OCI-LY3 (cell line): ENCODE data around the gene SHMT2.

Experiments used
- H2AFZ ChIP-seq: fragments of 200-600, 300-600 bp; shearing (Covaris generic); 2 replicates; pipeline ENCODE4 v1.6.0; 2014; ENCODE audit warnings: antibody characterized with exemption, low read depth, low read length
- H3K27ac ChIP-seq: fragments of 200-600, 300-600 bp; sonication (generic); 2 replicates; pipeline ENCODE4 v1.5.1; 2014; ENCODE audit warnings: mild to moderate bottlenecking, low read length, moderate library complexity, mixed read lengths
- H3K27me3 ChIP-seq: fragments of 200-600, 300-600 bp; sonication (generic); 2 replicates; pipeline ENCODE4 v1.6.1; 2014; ENCODE audit warnings: low read depth, low read length, mixed read lengths
- H3K36me3 ChIP-seq: fragments of 200-600, 300-600 bp; sonication (generic); replicated peaks from 2 replicates; pipeline ENCODE3; 2014; ENCODE audit warnings: low read depth, low read length, mixed read lengths
- H3K4me1 ChIP-seq: fragments of 300-600, 200-600 bp; sonication (generic); 2 replicates; pipeline ENCODE4 v1.6.1; 2014; ENCODE audit warnings: low read length, mixed read lengths
- H3K4me2 ChIP-seq: fragments of 200-600, 300-600 bp; sonication (generic); 2 replicates; pipeline ENCODE4 v1.6.1; 2014; ENCODE audit warnings: low read length, mixed read lengths
- H3K4me3 ChIP-seq: fragments of 300-600, 200-600 bp; sonication (generic); 2 replicates; pipeline ENCODE4 v1.5.1; 2014; ENCODE audit warnings: antibody characterized with exemption, mild to moderate bottlenecking, low read length, moderate library complexity
- H3K79me2 ChIP-seq: fragments of 300-600, 200-600 bp; shearing (Covaris generic); 2 replicates; pipeline ENCODE4 v1.6.1; 2014; ENCODE audit warnings: mild to moderate bottlenecking, low read length, mixed read lengths
- H3K9ac ChIP-seq: fragments of 300-600, 200-600 bp; shearing (Covaris generic); 2 replicates; pipeline ENCODE4 v1.6.0; 2014; ENCODE audit warnings: mild to moderate bottlenecking, low read length, moderate library complexity
- H3K9me3 ChIP-seq: fragments of 200-600, 300-600 bp; shearing (Covaris generic); 2 replicates; pipeline ENCODE4 v1.6.1; 2014; ENCODE audit warnings: low read length, mixed read lengths; ENCODE audit not compliant: insufficient read depth
- H4K20me1 ChIP-seq: fragments of 200-600, 300-600 bp; sonication (generic); 2 replicates; pipeline ENCODE4 v1.6.1; 2016; ENCODE audit warnings: low read length, mixed read lengths; ENCODE audit not compliant: insufficient read depth
- EZH2phosphoT487 ChIP-seq: fragments of 200-600 bp; shearing (Covaris generic); IDR thresholded peaks from 2 replicates; pipeline ENCODE4 v1.6.1; 2018; ENCODE audit warnings: antibody characterized with exemption, mixed run types, low read depth
- TF ChIP-seq, protein P1 (sequence below): fragments of 200-600, 300-600 bp; sonication (generic); IDR thresholded peaks from 2 replicates; pipeline ENCODE4 v1.5.1; 2014; ENCODE audit warnings: antibody characterized with exemption, low read length, low read depth

The SHMT2 gene

DNA sequence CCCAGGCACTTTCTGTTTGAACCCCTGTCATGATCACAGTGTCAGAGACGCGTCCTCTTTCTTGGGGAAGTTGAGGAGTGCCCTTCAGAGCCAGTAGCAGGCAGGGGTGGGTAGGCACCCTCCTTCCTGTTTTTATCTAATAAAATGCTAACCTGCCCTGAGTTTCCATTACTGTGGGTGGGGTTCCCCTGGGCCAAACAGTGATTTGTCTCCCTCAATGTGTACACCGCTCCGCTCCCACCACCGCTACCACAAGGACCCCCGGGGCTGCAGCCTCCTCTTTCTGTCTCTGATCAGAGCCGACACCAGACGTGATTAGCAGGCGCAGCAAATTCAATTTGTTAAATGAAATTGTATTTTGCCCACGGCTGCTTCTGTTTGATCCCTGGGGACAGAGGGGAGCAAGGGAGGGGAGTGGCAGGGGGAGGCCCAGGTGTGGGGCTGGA, 5.1 kb downstream of the SHMT2 start:
- no peak overlapping the region for H2AFZ ChIP-seq
- H3K9ac ChIP-seq = no peak overlapping the region
- H3K4me1 ChIP-seq = peaks cover 18% of the 10 kb centered on the region
- no peak overlapping the region for H3K4me2 ChIP-seq
- peaks cover 47% of the 10 kb centered on the region for H3K36me3 ChIP-seq
- 0 out of 2 replicates have a peak, but pooled peaks cover 4% of the 10 kb centered on the region for H3K27me3 ChIP-seq
- TF ChIP-seq, protein P1, sequence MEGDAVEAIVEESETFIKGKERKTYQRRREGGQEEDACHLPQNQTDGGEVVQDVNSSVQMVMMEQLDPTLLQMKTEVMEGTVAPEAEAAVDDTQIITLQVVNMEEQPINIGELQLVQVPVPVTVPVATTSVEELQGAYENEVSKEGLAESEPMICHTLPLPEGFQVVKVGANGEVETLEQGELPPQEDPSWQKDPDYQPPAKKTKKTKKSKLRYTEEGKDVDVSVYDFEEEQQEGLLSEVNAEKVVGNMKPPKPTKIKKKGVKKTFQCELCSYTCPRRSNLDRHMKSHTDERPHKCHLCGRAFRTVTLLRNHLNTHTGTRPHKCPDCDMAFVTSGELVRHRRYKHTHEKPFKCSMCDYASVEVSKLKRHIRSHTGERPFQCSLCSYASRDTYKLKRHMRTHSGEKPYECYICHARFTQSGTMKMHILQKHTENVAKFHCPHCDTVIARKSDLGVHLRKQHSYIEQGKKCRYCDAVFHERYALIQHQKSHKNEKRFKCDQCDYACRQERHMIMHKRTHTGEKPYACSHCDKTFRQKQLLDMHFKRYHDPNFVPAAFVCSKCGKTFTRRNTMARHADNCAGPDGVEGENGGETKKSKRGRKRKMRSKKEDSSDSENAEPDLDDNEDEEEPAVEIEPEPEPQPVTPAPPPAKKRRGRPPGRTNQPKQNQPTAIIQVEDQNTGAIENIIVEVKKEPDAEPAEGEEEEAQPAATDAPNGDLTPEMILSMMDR = no peak
- H3K4me3 ChIP-seq = no peak overlapping the region
- H4K20me1 ChIP-seq = peaks cover 17% of the 10 kb centered on the region
- no peak overlapping the region for H3K27ac ChIP-seq
- peaks cover 27% of the 10 kb centered on the region for H3K79me2 ChIP-seq
- H3K9me3 ChIP-seq = no peaks in the 10 kb centered on the region

DNA sequence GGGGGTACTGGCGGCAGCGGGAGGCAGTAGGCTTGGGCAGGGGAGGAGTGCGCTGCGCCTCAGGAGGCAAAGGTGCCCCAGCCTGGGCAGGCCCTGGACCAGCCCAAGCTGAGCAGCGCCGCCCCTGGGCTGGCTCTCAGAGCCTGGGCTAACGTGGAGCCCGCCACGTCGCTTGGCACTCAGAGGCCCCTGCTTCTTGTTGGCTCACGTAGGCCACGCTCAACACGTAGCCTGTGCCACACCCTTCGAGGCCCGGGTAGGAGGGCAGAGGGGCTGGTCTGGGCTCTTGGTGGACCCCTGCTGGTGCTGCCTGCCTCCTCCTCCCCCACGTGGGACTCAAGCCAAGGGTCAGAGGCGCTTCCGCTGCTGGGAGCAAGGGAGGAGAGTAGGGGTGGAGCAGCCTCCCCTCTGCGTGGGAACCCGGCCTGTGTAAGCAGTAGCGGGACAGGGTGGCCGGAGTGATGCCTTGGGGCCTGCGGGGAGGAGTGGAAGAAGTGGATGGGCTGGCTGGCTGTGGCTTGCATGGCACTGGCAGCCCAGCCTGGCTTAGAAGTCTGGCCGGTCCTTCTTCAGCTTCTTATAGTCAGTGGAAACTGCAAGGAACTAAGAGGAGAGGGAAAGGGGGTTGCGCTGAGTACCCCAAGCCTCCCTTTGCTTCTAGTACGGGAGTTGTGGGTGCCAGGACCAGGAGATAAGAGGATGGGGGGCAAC, 5.7 kb downstream of the SHMT2 start:
- Histone ChIP-seq H3K27me3 (0 out of 2 replicates have a peak, but pooled peaks cover 4% of the 10 kb centered on the region), H3K9ac (no peak overlapping the region), H3K36me3 (peaks cover 46% of the 10 kb centered on the region), H3K9me3 (no peaks in the 10 kb centered on the region), H3K27ac (no peak overlapping the region), H2AFZ (no peak overlapping the region), H4K20me1 (peaks cover 17% of the 10 kb centered on the region), H3K4me2 (no peak overlapping the region), H3K4me3 (no peak overlapping the region), H3K79me2 (peaks cover 22% of the 10 kb centered on the region), H3K4me1 (peaks cover 18% of the 10 kb centered on the region)
- TF ChIP-seq, protein P1 = no peak
- TF ChIP-seq EZH2phosphoT487 = no peak

DNA sequence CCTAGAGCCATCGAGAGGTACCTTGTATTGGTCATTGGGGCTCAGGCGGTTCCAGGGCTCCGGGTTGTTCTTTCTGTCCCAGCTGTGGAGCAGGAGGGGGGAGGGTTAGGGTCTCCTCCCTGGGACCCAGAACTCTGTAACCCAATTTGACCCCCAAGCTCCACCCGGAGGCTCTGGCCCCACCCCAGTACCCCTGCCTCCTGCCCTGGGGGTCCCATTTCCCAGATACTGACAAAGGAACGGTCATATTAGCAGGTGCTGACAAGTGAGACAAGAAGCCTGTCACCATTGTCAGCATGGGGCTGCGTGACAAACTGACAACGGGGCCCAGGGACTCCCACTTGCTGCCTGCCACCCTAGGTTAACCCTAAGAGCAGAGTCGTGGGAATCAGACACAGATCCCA, 6.2 kb downstream of the SHMT2 start:
- H3K9ac ChIP-seq = no peak overlapping the region
- H3K36me3 ChIP-seq = peaks cover 41% of the 10 kb centered on the region
- peaks cover 16% of the 10 kb centered on the region for H3K4me1 ChIP-seq
- H3K79me2 ChIP-seq = peaks cover 16% of the 10 kb centered on the region
- no peak overlapping the region for H2AFZ ChIP-seq
- peaks cover 5% of the 10 kb centered on the region for H3K27me3 ChIP-seq
- no peak overlapping the region for H3K27ac ChIP-seq
- H4K20me1 ChIP-seq = peaks cover 13% of the 10 kb centered on the region
- H3K9me3 ChIP-seq = no peaks in the 10 kb centered on the region
- H3K4me3 ChIP-seq = no peak overlapping the region
- TF ChIP-seq, protein P1 = no peak
- TF ChIP-seq EZH2phosphoT487 = no peak
- no peak overlapping the region for H3K4me2 ChIP-seq

DNA sequence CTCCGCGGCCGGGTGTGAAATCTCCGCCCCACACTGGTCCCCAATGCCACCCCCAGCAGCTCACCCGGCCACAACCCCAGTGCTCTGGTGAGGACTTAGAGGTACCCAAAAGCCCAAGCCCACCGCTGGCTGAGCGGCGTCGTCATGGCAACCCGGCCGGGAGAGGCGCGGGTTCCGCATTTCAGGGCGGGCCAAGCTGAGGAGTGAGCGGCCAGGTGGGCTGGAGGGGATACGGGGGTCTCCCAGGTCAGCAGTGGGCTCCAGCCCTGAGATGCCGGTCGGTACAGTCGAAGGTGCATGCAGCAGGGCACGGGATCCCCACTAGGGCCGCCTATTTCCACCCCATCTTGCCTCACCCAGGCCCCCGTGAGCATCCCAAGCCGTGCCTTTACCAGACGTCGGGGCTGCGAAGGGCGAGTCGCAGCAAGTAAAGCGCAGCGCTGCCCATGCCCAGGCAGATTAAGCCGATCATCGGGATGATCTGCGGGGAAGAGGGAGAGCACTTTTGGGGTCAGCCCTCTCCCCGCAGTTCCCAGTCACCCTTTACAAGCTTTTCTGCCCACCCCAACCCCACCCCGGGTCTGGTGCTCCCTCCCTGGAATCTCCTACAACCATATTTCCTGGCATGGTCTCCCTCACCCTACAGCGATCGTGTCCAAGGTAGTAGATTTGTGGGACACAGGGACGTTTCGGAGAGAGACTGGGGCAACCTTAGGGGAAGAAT, 6.9 kb downstream of the SHMT2 start:
- no peaks in the 10 kb centered on the region for H3K9me3 ChIP-seq
- TF ChIP-seq, protein P1 = no peak
- no peak for TF ChIP-seq EZH2phosphoT487
- H3K4me2 ChIP-seq = no peak overlapping the region
- H3K79me2 ChIP-seq = peaks cover 10% of the 10 kb centered on the region
- H3K4me3 ChIP-seq = no peak overlapping the region
- H3K27me3 ChIP-seq = peaks cover 11% of the 10 kb centered on the region
- peaks cover 34% of the 10 kb centered on the region for H3K36me3 ChIP-seq
- H4K20me1 ChIP-seq = peaks cover 6% of the 10 kb centered on the region; the same call in 1 of the 2 replicates
- H3K9ac ChIP-seq = no peak overlapping the region
- H3K27ac ChIP-seq = no peak overlapping the region
- no peak overlapping the region for H2AFZ ChIP-seq
- peaks cover 16% of the 10 kb centered on the region for H3K4me1 ChIP-seq
